K562 (cell line): ENCODE data around the gene RASGRP1. TPM values are rescaled to one million over a fixed set of nuclear protein-coding genes. Genes with fewer than 3 reads are reported as not detected.
A peak's percentile ranks its signal among the peaks of the same experiment; 100 is the strongest.

Experiments used
- DEAF1 ChIP-seq: fragments of 450-650 bp; formaldehyde crosslinking; IDR thresholded peaks from 2 replicates; pipeline ENCODE4 v1.4.0; 2020; ENCODE audit warnings: mild to moderate bottlenecking, moderate library complexity
- E2F3 ChIP-seq: fragments of 250-450 bp; sonication (Bioruptor Pico); IDR thresholded peaks from 2 replicates; pipeline ENCODE4 v1.4.0; 2020; ENCODE audit warnings: mild to moderate bottlenecking
- E2F8 ChIP-seq: fragments of 450-650 bp; IDR thresholded peaks from 2 replicates; pipeline ENCODE4 v1.7.1; 2018; ENCODE audit warnings: mild to moderate bottlenecking, low read depth; ENCODE audit not compliant: partially characterized antibody
- HDAC2 ChIP-seq: fragments of 450-650 bp; IDR thresholded peaks from 2 replicates; pipeline ENCODE4 v1.6.1; 2016; ENCODE audit warnings: mild to moderate bottlenecking
- MCM3 ChIP-seq: fragments of 450-650 bp; IDR thresholded peaks from 2 replicates; pipeline ENCODE4 v1.6.1; 2016
- MEF2A ChIP-seq: IDR thresholded peaks from 2 replicates; pipeline ENCODE4 v1.6.1; 2011; ENCODE audit warnings: low read depth, mild to moderate bottlenecking, low read length, moderate library complexity; ENCODE audit not compliant: control insufficient read depth
- NCOA4 ChIP-seq: fragments of 450-650 bp; IDR thresholded peaks from 2 replicates; pipeline ENCODE4 v1.6.1; 2018; ENCODE audit warnings: mild to moderate bottlenecking; ENCODE audit not compliant: partially characterized antibody
- NFATC3 ChIP-seq: fragments of 450-650 bp; IDR thresholded peaks from 2 replicates; pipeline ENCODE4 v1.6.1; 2017; ENCODE audit warnings: mild to moderate bottlenecking
- PHB2 ChIP-seq: fragments of 450-650 bp; IDR thresholded peaks from 2 replicates; pipeline ENCODE4 v1.6.1; 2017; ENCODE audit warnings: low read depth
- SMARCB1 ChIP-seq: IDR thresholded peaks from 2 replicates; pipeline ENCODE4 v1.6.1; 2011; ENCODE audit warnings: improper control_type of control experiment, low read depth; ENCODE audit not compliant: insufficient read length
- SRF ChIP-seq, 2 experiments: fragments of 250-450, 450-650 bp in 1 of 2; sonication (Bioruptor Pico) in 1 of 2; sonication (generic) in 1 of 2; formaldehyde crosslinking; IDR thresholded peaks; 2 replicates each; pipeline versions ENCODE4 v1.5.0 to v1.5.1; 2020 to 2022; ENCODE audit warnings: mild to moderate bottlenecking in 1 of 2, missing genetic modification reagents in 1 of 2
- STAT5B ChIP-seq: fragments of 250-450 bp; sonication (Bioruptor Pico); IDR thresholded peaks from 2 replicates; pipeline ENCODE4 v1.8.0; 2021; ENCODE audit warnings: mild to moderate bottlenecking, inconsistent platforms
- TRIM28 ChIP-seq: fragments of 450-650 bp; IDR thresholded peaks from 2 replicates; pipeline ENCODE4 v1.6.1; 2017
- ZNF436 ChIP-seq: fragments of 250-450, 450-650 bp; sonication (Bioruptor Pico); formaldehyde crosslinking; IDR thresholded peaks from 2 replicates; pipeline ENCODE4 v1.7.0; 2020; ENCODE audit warnings: mild to moderate bottlenecking
- polyA plus RNA-seq, 8 experiments: library from polyadenylated mRNA; depleted of rRNA in 4 of 8; stranded (reverse) in 5 of 8; unstranded in 3 of 8; fragments of >200 nt; fragmentation: Nextera tagmentation in 2 of 8; fragmentation: Illumina TruSeq in 1 of 8; extraction: Ambion mirVana in 2 of 8; extraction: Trizol in 1 of 8; gene quantifications; 2 replicates each; pipeline versions ENCODE4 v1.2.1 to v1.2.3, GENCODE V29; 2011 to 2014; ENCODE audit warnings: inconsistent platforms in 1 of 8, missing spikeins in 1 of 8
- total RNA-seq, 7 experiments: library from RNA; depleted of rRNA in 6 of 7; stranded (reverse); fragments of >200 nt in 6 of 7; fragmentation: Illumina TruSeq in 2 of 7; extraction: Trizol in 2 of 7; gene quantifications; 2 replicates each; pipeline versions ENCODE4 v1.2.1 to v1.2.3, GENCODE V29; 2011 to 2021; ENCODE audit warnings: low replicate concordance in 1 of 7
- TF ChIP-seq, protein P1 (sequence below): IDR thresholded peaks from 3 replicates; pipeline ENCODE4 v1.6.1; 2011; ENCODE audit warnings: borderline replicate concordance, mild to moderate bottlenecking; ENCODE audit not compliant: insufficient read length, insufficient read depth

RASGRP1 gene
- total and polyA plus RNA-seq, 9 of the 15 experiments (the other 6 are each of a cell fraction or from before 2014, with no cell fraction given): 0.14 to 0.72 (median 0.31) TPM

GRCh38 chr15:38474155-38474757, 90.4 kb downstream of the RASGRP1 start (continued):
- TF ChIP-seq DEAF1 (CRISPR knock-in tag) (peak; percentile 68), E2F8 (no peak), NFATC3 (no peak), TRIM28 (no peak), MCM3 (no peak), HDAC2 (no peak), PHB2 (no peak), SRF (CRISPR knock-in tag; IDR thresholded peaks at IDR 0.05) (no peak), E2F3 (CRISPR knock-in tag) (no peak), MEF2A (no peak), NCOA4 (no peak), SMARCB1 (no peak), STAT5B (CRISPR knock-in tag) (no peak), ZNF436 (CRISPR knock-in tag) (no peak)
- TF ChIP-seq, protein P1, sequence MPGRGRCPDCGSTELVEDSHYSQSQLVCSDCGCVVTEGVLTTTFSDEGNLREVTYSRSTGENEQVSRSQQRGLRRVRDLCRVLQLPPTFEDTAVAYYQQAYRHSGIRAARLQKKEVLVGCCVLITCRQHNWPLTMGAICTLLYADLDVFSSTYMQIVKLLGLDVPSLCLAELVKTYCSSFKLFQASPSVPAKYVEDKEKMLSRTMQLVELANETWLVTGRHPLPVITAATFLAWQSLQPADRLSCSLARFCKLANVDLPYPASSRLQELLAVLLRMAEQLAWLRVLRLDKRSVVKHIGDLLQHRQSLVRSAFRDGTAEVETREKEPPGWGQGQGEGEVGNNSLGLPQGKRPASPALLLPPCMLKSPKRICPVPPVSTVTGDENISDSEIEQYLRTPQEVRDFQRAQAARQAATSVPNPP: no peak
